Peyer's patch (tissue), 4 donors: ENCODE data around the gene TMEM123.

Experiments
- POLR2A ChIP-seq, 2 donors: fragments of 450-650 bp; IDR thresholded peaks; one replicate each; pipeline ENCODE4 v1.5.1; 2017; ENCODE audit warnings: antibody characterized with exemption in 2 of 2, mild to moderate bottlenecking in 2 of 2, moderate library complexity in 2 of 2
- TF ChIP-seq, protein P1 (sequence below), 6 experiments: fragments of 450-650 bp in 4 of 6; fragments of 200-600 bp in 2 of 6; sonication (generic) in 1 of 6; IDR thresholded peaks; one replicate each; pipeline ENCODE4 v1.5.1; 2017 to 2019; ENCODE audit warnings: antibody characterized with exemption in 6 of 6, mild to moderate bottlenecking in 3 of 6, moderate library complexity in 1 of 6

DNA sequence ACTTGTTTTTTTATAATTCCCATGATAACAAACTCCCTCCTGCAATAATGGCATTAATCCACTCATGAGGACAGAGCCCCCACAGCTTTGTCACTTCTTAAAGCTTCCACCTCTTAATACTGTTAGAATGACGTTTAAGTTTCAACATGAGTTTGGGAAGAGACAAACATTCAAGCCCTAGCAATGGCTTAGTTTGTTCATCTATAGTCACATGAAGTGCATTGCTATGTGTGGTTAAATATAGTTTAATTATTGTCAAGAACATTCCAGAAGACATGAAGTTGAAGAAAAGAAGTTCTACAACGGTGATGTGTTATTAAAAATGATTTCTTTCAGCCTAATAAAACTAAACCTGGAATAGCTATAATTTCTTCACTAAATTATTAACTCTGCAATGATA, 47.4 kb upstream of the TMEM123 start:
- TF ChIP-seq, protein P1, sequence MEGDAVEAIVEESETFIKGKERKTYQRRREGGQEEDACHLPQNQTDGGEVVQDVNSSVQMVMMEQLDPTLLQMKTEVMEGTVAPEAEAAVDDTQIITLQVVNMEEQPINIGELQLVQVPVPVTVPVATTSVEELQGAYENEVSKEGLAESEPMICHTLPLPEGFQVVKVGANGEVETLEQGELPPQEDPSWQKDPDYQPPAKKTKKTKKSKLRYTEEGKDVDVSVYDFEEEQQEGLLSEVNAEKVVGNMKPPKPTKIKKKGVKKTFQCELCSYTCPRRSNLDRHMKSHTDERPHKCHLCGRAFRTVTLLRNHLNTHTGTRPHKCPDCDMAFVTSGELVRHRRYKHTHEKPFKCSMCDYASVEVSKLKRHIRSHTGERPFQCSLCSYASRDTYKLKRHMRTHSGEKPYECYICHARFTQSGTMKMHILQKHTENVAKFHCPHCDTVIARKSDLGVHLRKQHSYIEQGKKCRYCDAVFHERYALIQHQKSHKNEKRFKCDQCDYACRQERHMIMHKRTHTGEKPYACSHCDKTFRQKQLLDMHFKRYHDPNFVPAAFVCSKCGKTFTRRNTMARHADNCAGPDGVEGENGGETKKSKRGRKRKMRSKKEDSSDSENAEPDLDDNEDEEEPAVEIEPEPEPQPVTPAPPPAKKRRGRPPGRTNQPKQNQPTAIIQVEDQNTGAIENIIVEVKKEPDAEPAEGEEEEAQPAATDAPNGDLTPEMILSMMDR (IDR thresholded peaks at IDR 0.05) = no peak
- TF ChIP-seq POLR2A (IDR thresholded peaks at IDR 0.05) = no peak
